NOMO-1 (cell line): ENCODE results near the gene DISC1.

Experiments
- DNase-seq, 2 experiments: peaks; one replicate each; lab custom pipeline; 2025; ENCODE audit not compliant: unreplicated experiment in 2 of 2; lab: John Stamatoyannopoulos, UW

Gene DISC1

DNA sequence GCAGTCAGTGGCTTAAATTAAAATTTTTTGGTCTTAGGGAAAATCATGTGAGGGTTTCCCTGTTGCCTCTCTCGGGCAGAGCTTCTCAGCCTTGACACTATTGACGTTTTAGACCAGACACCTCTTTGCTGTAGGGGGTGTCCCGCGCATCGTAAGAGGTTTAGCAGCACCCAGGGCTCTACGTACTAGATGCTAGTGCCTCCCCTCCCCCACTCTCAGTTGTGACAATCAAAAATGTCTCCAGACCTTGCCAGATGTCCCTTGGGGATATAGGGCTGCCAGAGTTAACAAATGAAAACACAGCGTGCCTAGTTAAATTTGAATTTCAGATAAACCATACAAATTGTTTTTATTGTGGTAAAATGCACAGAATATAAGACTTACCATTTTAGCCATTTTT, 293.3 kb downstream of the DISC1 start:
- no peak for DNase-seq

DNA sequence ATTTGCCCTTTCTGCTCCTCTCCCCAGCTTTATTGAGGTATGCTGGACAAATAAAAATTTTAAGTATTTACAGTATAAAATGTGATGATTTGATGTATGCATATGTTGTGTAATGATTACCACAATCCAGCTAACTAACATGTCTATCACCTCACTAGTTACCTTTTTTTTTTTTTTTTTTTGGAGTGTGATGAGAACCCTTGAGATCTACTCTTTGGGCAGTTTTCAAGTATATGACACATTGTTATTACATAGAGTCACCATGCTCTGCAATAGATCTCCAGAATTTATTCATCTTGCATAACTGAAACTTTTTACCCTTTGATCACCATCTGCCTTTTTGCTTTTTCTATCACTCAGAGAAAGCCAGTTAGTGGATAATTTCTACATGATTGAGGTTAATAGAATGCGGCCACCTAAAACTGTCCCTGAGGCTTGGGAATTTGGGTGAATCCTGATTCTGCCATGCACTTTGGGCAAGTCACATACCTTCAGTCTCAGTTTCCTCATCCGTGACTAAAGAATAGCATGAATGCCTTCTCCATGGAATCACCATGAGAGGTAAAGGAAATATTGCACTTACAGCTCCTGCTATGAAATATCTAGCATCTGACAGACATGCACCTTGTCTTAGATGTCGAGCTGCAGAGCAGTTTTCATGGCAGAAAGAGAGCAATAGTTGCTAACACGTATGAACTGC, 295.2 kb downstream of the DISC1 start:
- no peak for DNase-seq

DNA sequence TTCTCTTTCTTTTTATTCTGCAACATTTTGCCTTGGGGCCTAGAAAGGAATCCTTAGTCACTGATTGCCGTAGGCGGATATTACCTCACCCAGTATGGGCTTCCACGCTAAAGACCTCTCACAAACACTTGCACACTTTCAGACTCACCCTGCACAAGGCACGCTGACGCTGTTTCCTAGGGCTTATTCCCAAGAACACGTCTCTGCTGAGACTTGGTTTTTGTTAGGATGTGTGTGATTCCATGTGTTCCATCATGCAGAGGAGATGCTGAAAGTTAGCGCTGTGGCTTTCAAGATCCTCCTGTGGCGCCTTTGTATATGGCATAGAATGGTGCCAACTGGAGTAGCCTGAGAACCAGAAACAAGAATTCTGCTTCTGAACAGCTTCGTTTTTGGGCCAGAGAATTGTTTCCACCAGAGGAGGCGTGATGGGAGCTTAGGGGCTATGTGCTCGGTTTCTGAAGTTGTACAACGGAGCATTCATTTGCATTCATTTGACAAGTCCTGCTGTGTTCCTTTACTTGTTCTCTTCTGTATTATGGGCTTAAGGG, 297.0 kb downstream of the DISC1 start:
- no peak for DNase-seq

- DNase-seq: no peak
Observed at GRCh38 chr1:231924180-231924579, 297.6 kb downstream of the DISC1 start.

DNA sequence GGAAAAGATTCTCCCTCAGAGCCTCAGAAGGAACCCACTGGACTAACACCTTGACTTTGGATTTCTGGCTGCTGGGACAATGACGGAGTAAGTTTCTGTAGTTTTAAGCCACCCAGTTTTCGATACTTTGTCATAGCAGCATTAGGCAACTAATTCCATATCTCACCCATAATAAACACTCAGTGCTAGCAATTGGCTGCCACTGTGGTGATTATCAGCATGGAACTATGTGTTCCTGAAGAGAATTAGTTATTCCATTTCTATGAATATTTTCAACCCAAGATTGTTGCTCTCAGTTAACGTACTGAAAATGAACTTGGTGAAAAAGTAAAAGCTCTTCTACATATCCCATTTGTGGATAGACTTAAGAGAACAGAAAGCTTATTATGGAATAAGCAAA, 299.3 kb downstream of the DISC1 start:
- DNase-seq: no peak

DNA sequence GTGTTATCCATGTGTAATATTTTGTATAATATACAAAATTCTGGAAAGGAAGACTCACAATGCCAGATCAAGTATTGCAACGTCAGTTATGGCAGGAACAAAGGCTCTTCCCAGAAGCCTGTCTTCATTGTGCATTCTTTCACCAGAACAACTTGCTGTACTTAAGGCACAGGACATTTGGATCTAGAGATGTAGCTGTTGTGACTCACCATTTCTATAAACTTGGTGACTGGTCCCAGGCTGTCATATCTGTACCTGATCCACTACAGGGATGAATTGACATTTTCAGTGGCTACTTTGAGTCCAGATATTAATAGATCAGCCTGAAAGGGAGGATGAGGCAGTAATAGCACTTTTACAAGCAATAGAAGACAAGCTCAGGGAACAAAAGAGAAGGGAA, 299.8 kb downstream of the DISC1 start:
- DNase-seq: no peak

DNA sequence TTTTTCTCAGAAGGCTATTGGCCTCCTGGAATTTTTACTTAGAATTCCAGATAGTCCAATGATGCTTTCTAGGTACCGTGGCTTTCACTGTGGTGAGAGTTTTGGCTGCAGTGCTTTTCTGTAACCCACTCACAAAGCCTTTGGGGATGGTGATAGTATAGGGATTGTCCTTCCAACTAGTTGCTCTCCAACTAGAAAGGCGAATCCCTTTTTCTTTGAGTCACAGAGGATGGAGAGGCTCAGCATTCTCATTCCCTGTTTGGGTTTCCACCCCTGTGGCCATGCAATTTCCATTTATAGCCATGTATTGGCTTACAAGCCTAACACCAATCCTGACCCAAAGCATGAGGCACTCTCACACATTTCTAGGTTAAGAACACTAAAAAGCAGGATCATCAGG, 300.3 kb downstream of the DISC1 start:
- no peak for DNase-seq

DNA sequence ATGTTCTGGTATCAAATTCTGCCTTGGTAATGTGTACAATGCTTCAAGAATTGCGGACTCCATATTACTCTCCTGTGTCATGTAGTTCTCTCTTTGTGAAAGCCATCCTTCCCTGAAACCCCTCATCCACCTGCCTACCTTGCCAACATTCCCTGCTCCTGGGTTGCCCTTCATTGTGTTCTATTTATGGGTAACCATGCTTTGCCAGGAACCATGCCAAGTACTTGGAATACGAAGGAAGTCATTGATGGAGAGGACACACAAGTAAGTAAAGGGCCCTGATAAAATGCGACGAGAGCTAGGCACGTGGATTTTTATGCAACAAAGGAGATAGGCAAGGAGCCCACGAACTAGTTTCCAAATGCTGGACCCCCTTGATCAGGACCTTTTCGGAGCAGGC, 300.8 kb downstream of the DISC1 start:
- no peak for DNase-seq

GRCh38 chr1:231929311-231929710, 302.7 kb downstream of the DISC1 start:
- DNase-seq: no peak

DNA sequence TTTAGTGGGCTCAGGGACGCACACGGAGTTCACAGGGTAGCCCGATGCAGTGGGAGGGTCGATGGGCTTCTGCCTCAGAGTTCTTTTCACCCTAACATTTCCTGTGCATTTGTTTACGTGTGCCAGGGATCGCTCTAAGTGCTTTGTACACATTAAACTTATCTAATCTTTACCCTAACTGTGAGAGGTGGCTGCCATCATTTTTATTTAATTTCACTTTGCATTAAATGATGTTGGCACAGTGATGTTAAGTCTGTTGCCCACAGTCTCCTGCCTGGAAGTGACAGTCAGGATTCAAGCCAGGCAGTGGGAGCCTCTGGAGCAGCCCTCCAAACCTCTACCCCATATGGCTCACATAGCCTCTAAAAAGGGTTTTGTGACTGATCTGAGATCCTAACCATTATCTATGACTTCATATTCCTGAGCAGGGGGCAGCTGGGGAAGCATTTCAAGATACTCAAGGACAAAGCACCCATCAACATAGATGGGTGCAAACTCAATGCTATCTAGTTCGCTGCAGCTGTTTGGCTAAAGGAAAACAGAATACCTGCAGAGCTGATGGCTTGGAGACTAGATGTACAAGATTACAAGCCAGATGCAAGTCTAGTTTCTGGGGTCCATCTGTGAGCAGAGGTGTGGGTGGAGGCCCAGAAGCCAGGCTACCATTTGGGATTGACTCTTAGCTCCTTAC, 303.8 kb downstream of the DISC1 start:
- DNase-seq: no peak

DNA sequence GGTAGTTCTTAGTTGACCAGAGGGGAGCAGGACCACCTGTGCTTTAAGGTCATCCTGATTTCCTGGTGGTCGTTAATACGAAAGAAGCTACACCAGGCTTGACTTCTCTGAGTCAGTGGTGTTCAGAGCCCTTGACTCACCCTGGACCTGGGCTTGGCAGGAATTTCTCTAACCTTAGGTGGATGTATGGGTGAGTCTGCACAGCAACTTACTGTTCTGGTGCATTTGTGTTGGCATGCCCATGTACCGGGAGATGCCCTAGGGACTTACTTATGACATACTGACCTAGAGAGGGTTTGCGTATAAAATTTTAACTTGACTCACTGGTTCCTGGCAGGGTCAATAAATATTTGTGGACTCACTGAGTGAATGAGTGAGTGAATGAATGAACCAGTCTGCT, 304.6 kb downstream of the DISC1 start:
- DNase-seq: no peak

DNA sequence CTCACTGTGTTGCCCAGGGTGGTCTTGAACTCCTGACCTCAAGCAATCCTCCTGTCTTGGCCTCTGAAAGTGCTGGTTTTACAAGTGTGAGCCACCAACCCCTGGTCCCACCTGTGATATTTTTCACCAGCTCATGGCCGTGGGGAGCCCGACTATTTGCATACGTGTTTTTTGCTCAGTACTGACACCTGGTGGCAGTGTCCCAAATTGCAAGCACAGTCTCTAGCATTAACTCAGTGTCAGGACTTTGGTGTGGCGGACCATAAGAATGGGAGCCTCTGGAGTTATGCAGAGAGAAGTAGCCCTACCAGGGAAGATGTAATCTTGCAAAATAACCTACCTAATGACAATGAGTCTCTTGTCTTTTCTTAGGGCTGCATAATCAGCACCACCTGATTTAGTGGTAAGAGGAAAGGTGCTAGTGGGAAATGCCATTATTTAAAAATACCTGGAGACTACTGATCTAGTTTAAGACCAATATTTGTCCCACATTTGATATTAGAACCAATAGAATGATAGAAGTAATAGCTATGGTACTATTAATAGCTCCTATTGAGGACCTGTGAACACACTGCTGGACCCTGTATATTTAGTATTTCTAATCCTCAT, 305.4 kb downstream of the DISC1 start:
- DNase-seq: no peak

GRCh38 chr1:231933711-231934626, 307.4 kb downstream of the DISC1 start:
- DNase-seq: no peak

- DNase-seq: no peak
Observed at GRCh38 chr1:231934797-231935196, 308.2 kb downstream of the DISC1 start.

DNA sequence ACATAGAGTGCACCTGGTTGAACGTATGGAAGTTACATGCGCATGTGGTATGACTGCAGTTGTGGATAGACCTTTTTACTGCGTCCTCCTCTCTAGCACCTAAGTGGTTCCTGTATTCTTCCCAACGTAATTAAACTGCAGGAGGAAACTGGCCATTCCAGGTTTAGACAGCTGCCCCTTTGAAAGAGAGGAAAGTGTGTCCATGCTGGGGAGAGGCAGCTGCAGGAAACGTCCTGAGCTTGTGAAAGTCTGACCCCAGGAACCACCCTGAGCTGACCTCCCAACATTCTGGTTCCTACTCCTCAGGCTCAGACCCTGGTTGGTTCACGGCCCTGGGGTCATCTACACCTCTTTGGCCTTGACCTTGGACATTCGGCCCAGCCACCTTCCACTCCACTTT, 309.3 kb downstream of the DISC1 start:
- DNase-seq: no peak

DNA sequence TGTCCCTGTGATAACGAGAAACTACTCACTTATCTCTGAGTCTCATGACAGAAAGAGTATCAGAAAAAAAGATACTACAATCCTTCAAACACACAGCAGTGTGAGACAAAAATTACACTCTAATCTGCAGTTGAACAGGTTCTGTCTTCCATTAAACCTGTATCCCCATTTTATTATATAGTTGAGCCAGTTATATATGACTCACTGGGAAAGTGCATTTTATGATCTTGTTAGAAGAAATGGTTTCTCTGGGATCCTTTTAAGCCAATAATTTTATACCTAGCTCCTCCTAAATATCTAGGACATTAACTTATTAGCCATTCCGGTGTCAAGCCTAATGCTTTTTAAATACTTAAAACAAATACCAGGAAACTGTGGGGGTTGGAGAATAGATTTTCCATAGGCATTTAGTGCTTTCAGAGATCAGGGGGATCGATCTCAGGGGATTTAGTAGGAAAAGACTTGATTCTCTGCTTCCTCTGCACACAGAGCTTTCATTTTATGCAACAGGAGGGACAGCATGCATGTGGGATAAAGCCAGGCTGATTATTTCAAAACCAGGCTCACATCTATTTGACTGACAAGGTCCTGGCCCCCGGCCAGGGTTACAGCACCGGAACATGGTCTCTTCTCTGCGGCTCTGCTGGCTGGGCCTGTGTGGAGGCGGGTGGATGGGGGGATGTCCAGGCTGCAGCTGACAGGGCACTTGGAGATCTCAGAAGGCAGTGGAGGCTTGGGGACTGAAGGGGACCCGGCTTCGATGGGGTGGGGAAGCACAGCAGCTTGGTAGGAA, 310.6 kb downstream of the DISC1 start:
- DNase-seq: no peak

GRCh38 chr1:231938211-231938610, 311.6 kb downstream of the DISC1 start:
- no peak for DNase-seq

- DNase-seq: no peak
Observed at GRCh38 chr1:231938711-231939110, 312.1 kb downstream of the DISC1 start.

DNA sequence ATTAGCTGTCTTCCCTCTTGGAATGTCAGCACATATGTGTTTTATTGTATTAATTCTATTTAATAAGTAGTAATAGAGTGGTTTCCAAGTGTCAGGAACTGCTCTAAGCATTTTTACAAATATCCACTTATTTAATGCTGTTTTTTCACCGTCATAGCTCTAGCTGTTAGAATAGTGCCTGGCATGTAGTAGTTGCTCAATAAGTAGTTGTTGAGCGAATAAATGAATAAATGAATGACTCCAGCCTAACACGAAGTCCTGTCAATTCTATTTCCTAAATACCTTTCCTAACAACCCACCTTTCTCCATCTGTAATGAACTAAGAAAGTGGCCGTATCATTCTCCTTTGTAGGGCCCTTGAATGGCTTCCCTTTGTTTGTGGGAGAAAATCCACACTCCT, 312.5 kb downstream of the DISC1 start:
- no peak for DNase-seq

- DNase-seq: no peak
Observed at GRCh38 chr1:231940116-231940515, 313.5 kb downstream of the DISC1 start.
